ENCODE measurements around the gene LGALS7B. TPM values are rescaled to one million over a fixed set of nuclear protein-coding genes. Genes with fewer than 3 reads are reported as not detected.

Gene LGALS7B
- total RNA-seq, 6 experiments from 2014 or later: not detected

DNA sequence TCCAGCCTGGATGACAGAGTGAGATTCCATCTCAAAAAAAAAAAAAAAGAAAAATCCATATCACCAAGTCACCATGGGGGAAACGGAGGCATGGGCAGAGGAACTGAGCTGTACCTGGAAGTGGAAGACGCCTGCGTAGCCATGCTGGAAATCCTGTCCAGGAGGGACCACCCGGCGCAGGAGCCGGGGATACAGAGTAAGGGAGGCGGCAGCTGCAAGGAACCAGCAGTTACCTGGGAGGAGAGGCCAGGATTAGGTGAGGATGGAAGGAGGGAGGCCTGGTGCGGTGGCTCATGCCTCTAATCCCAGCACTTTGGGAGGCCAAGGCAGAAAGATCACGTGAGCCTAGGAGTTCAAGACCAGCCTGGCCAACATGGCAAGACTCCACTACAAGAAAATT lies 46.7 kb upstream of the LGALS7B start:
- Mint-ChIP-seq H3K9me3 (peaks cover 5% of the 10 kb centered on the region; the same call in 1 of the 2 replicates), H3K27me3 (ENCODE audit: insufficient read depth) (peaks cover 2% of the 10 kb centered on the region), H3K27ac (no peak overlapping the region), H3K36me3 (ENCODE audit: low read depth) (no peaks in the 10 kb centered on the region), H3K4me3 (no peak overlapping the region), H3K4me1 (ENCODE audit: low read depth) (no peaks in the 10 kb centered on the region)
- no peak for DNase-seq
- TF ChIP-seq, protein P1, sequence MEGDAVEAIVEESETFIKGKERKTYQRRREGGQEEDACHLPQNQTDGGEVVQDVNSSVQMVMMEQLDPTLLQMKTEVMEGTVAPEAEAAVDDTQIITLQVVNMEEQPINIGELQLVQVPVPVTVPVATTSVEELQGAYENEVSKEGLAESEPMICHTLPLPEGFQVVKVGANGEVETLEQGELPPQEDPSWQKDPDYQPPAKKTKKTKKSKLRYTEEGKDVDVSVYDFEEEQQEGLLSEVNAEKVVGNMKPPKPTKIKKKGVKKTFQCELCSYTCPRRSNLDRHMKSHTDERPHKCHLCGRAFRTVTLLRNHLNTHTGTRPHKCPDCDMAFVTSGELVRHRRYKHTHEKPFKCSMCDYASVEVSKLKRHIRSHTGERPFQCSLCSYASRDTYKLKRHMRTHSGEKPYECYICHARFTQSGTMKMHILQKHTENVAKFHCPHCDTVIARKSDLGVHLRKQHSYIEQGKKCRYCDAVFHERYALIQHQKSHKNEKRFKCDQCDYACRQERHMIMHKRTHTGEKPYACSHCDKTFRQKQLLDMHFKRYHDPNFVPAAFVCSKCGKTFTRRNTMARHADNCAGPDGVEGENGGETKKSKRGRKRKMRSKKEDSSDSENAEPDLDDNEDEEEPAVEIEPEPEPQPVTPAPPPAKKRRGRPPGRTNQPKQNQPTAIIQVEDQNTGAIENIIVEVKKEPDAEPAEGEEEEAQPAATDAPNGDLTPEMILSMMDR (IDR thresholded peaks at IDR 0.05): no peak

GRCh38 chr19:38742906-38743305 lies 46.1 kb upstream of the LGALS7B start:
- H3K4me3 Mint-ChIP-seq: no peak overlapping the region
- DNase-seq: no peak

GRCh38 chr19:38743394-38744297 lies 45.4 kb upstream of the LGALS7B start:
- Mint-ChIP-seq H3K4me1 (ENCODE audit: low read depth) (no peaks in the 10 kb centered on the region), H3K4me3 (no peak overlapping the region)

More at GRCh38 chr19:38742906-38743305, 46.1 kb upstream of the LGALS7B start:
- Mint-ChIP-seq H3K27ac (no peak overlapping the region), H3K4me1 (ENCODE audit: low read depth) (no peaks in the 10 kb centered on the region), H3K36me3 (ENCODE audit: low read depth) (no peaks in the 10 kb centered on the region), H3K27me3 (ENCODE audit: insufficient read depth) (peaks cover 2% of the 10 kb centered on the region), H3K9me3 (peaks cover 2% of the 10 kb centered on the region; the same call in 1 of the 2 replicates)
- TF ChIP-seq, protein P1 (IDR thresholded peaks at IDR 0.05): no peak

DNA sequence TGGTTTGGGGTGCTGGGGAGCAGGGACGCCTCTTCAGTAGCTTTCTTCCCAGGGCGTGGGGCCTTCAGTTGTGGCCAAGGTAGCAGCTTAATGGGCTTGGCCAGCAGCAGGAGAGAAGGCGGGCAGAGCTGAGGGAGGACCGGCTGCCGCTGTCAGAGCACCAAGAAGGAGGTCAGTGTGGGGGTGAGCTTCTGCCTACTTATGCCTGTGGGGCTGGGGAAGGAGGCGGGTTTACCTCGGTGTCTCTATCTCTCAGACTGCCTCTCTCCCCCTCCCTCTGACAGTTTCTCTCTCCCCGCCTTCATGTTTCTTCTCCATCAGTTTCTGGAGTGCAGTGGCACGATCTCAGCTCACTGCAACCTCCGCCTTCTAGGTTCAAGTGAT lies 44.7 kb upstream of the LGALS7B start, which contains the start of gene CAPN12:
CAPN12 (minus strand) TSS at position 177 of the 384 bp plus-strand sequence. CDS start 309 bp downstream, outside the sequence.
- H3K27me3 Mint-ChIP-seq (ENCODE audit: insufficient read depth): peaks cover 2% of the 10 kb centered on the region
- H3K9me3 Mint-ChIP-seq: no peaks in the 10 kb centered on the region
- no peak for DNase-seq
- no peak within 1 kb of the TSS for H3K4me3 Mint-ChIP-seq
- H3K36me3 Mint-ChIP-seq (ENCODE audit: low read depth): no peaks in the 10 kb centered on the region
- no peak within 1 kb of the TSS for H3K27ac Mint-ChIP-seq
- TF ChIP-seq, protein P1 (IDR thresholded peaks at IDR 0.05): no peak
- H3K4me1 Mint-ChIP-seq (ENCODE audit: low read depth): no peaks in the 10 kb centered on the region

More at GRCh38 chr19:38743394-38744297, 45.4 kb upstream of the LGALS7B start:
- Mint-ChIP-seq H3K27ac (no peak overlapping the region), H3K36me3 (ENCODE audit: low read depth) (no peaks in the 10 kb centered on the region), H3K27me3 (ENCODE audit: insufficient read depth) (peaks cover 2% of the 10 kb centered on the region), H3K9me3 (no peaks in the 10 kb centered on the region)
- TF ChIP-seq, protein P1 (IDR thresholded peaks at IDR 0.05): no peak
- no peak for DNase-seq

- peaks cover 2% of the 10 kb centered on the region for H3K27me3 Mint-ChIP-seq (ENCODE audit: insufficient read depth)
- no peaks in the 10 kb centered on the region for H3K4me1 Mint-ChIP-seq (ENCODE audit: low read depth)
- DNase-seq: no peak
- H3K36me3 Mint-ChIP-seq (ENCODE audit: low read depth): no peaks in the 10 kb centered on the region
- TF ChIP-seq, protein P1 (IDR thresholded peaks at IDR 0.05): no peak
- H3K9me3 Mint-ChIP-seq: no peaks in the 10 kb centered on the region
- H3K4me3 Mint-ChIP-seq: no peak overlapping the region
- H3K27ac Mint-ChIP-seq: no peak overlapping the region
These were observed 44.1 kb upstream of the LGALS7B start for GRCh38 chr19:38744874-38745273.
